Liver (tissue), 3 donors: Measurements from ENCODE around the gene DGCR8.

Experiments
- ATF3 ChIP-seq: IDR thresholded peaks from 2 replicates; pipeline ENCODE4 v1.6.1; 2016; ENCODE audit warnings: antibody characterized with exemption
- CTCF ChIP-seq: fragments of 150-350 bp; IDR thresholded peaks from 2 replicates; pipeline ENCODE4 v1.5.1; 2017; ENCODE audit warnings: improper control_type of control experiment, low read depth, low read length; ENCODE audit not compliant: missing input control
- HNF4A ChIP-seq, 2 donors: conservative IDR thresholded peaks; 2 replicates each; pipeline ENCODE4 v1.6.1; 2016; ENCODE audit warnings: antibody characterized with exemption in 2 of 2, mild to moderate bottlenecking in 2 of 2
- JUND ChIP-seq, 2 donors: IDR thresholded peaks; 2 replicates each; pipeline ENCODE4 v1.6.1; 2016; ENCODE audit warnings: antibody characterized with exemption in 2 of 2
- RAD21 ChIP-seq, 2 donors: IDR thresholded peaks; 2 replicates each; pipeline ENCODE4 v1.6.1; 2016; ENCODE audit warnings: antibody characterized with exemption in 2 of 2, mild to moderate bottlenecking in 2 of 2
- TAF1 ChIP-seq: conservative IDR thresholded peaks from 2 replicates; pipeline ENCODE4 v1.6.1; 2016; ENCODE audit warnings: antibody characterized with exemption, mild to moderate bottlenecking
- YY1 ChIP-seq: IDR thresholded peaks from 2 replicates; pipeline ENCODE4 v1.6.1; 2016; ENCODE audit warnings: antibody characterized with exemption, mild to moderate bottlenecking
- donor health status: healthy.
- donor health status: healthy.

- TF ChIP-seq RAD21 (IDR thresholded peaks at IDR 0.05) = no peak
- no peak for TF ChIP-seq HNF4A (conservative IDR thresholded peaks at IDR 0.05)
- no peak for TF ChIP-seq YY1
- TF ChIP-seq CTCF = no peak
- TF ChIP-seq ATF3 = no peak
- no peak for TF ChIP-seq TAF1
- no peak for TF ChIP-seq JUND (IDR thresholded peaks at IDR 0.05)
These were observed 40.2 kb upstream of the DGCR8 start for GRCh38 chr22:20039683-20040325.
